ENCODE results near the gene TBC1D22A. TPM values are rescaled to one million over a fixed set of nuclear protein-coding genes. Genes with fewer than 3 reads are reported as not detected.

Gene TBC1D22A
- total and polyA plus RNA-seq, 8 donors = 12.0 to 17.6 (median 15.3) TPM

DNA sequence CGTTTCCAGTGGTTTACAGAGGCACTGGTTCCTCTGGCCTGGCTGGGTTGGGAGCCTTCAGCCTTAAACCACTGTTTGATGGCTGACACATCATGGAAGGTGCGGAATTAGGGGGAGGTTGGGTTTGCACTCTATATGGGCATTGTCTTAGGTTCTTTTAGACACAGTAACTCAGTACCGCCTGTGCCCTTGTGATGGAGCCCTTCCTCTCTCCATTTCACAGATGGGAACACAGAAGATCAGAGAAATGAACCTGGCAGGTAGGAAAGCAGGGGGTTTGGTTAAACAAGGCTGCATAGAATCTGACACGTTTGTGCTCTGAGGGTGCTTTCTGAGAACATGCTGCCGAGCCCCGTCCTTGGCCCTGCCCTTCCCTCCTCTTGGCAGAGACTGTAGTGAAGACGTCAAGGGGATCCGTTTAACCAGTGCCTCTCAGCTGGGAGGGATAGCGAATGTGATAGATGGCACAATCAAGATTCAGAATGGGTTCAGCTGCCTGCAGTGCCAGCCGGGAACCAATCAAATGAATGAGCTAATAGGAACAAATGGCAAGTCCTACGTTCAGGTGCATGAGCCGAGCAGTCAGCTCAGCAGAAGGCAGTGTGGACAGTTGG, 228.6 kb downstream of the TBC1D22A start:
- no peaks in the 10 kb centered on the region for H3K36me3 ChIP-seq
- FAIRE-seq = no peak
- H3K27ac ChIP-seq = no peak overlapping the region
- ATAC-seq = no peak
- WGBS, 2 donors = 67 to 72% methylated on average over 12 of the region's 12 CpGs
- intact Hi-C loops (cut with DNase I) = no loop called here
- no peak overlapping the region for H3K4me3 ChIP-seq
- H3K9me3 ChIP-seq = no peaks in the 10 kb centered on the region
- no peaks in the 10 kb centered on the region for H3K27me3 ChIP-seq
- no peak for DNase-seq
- peaks cover 13 to 28% (median 22%) of the 10 kb centered on the region in 3 donors for H3K4me1 ChIP-seq
- TF ChIP-seq, protein P1, sequence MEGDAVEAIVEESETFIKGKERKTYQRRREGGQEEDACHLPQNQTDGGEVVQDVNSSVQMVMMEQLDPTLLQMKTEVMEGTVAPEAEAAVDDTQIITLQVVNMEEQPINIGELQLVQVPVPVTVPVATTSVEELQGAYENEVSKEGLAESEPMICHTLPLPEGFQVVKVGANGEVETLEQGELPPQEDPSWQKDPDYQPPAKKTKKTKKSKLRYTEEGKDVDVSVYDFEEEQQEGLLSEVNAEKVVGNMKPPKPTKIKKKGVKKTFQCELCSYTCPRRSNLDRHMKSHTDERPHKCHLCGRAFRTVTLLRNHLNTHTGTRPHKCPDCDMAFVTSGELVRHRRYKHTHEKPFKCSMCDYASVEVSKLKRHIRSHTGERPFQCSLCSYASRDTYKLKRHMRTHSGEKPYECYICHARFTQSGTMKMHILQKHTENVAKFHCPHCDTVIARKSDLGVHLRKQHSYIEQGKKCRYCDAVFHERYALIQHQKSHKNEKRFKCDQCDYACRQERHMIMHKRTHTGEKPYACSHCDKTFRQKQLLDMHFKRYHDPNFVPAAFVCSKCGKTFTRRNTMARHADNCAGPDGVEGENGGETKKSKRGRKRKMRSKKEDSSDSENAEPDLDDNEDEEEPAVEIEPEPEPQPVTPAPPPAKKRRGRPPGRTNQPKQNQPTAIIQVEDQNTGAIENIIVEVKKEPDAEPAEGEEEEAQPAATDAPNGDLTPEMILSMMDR (IDR thresholded peaks at IDR 0.05) = no peak

DNA sequence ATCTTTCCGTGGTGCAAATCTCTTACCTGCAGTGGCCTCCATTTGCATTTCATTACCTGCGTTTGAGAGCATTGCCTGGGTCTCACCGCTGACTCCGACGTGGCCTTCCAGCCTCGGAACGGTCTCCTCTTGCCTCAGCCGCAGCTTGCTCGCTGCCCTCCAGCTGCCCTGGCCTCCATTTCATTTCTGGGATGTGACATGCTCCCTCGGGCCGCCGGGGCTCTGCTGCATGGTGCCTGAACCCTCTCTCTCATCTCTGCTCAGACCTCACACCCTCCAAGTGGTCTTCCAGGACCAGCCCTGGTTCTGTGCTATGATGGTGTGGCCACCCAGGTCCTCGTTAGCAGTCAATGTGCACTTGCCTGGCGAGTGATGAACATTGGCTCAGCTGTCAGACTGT, 229.2 kb downstream of the TBC1D22A start:
- Histone ChIP-seq H3K27me3 (no peaks in the 10 kb centered on the region), H3K36me3 (no peaks in the 10 kb centered on the region), H3K4me1 (peaks cover 13 to 30% (median 26%) of the 10 kb centered on the region in 3 donors), H3K9me3 (no peaks in the 10 kb centered on the region), H3K4me3 (no peak overlapping the region), H3K27ac (no peak overlapping the region)
- TF ChIP-seq, protein P1 (IDR thresholded peaks at IDR 0.05) = no peak
- FAIRE-seq (no peak), ATAC-seq (no peak), DNase-seq (no peak)
- WGBS, 2 donors = 91 to 92% methylated on average over 14 of the region's 14 CpGs
- intact Hi-C loops (cut with DNase I) = no loop called here

DNA sequence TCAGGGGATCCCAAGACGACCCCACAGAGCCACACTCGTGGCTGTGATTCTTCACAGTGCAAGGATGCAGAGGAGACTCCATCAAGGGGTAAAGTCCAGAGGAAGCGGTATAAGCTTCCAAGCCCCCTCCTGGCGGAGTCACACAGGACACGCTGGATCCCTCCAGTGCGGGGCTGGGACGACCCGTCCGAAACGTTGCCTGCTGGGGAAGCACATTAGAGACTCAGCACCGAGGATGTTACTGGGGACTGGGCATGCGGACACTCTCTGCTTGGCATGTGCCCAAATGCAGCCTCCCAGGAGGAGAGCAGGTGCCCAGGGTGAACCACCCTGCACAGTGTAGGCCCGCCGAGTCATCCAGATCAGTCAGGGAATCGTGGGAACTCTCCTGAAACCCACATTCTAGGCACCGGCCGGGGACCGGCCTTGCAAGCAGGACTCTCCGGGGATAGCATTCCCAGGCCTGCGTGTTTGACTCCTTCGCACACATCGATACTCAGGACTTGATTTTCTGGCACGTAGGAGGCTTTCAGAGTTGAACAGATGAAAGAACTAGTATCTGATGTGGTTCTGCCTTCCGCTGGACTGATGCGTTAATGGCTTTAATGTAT, 229.8 kb downstream of the TBC1D22A start:
- intact Hi-C loops (cut with DNase I) = no loop called here
- 85 to 88% methylated on average over 25 of the region's 25 CpGs for WGBS, 2 donors
- Histone ChIP-seq H3K27ac (no peak overlapping the region), H3K9me3 (no peaks in the 10 kb centered on the region), H3K4me3 (no peak overlapping the region), H3K36me3 (no peaks in the 10 kb centered on the region), H3K4me1 (peaks cover 18 to 34% (median 31%) of the 10 kb centered on the region in 3 donors), H3K27me3 (no peaks in the 10 kb centered on the region)
- no peak for ATAC-seq
- TF ChIP-seq, protein P1 (IDR thresholded peaks at IDR 0.05) = no peak
- no peak for FAIRE-seq
- DNase-seq = peak in 1 of 6 donors; percentile 58

DNA sequence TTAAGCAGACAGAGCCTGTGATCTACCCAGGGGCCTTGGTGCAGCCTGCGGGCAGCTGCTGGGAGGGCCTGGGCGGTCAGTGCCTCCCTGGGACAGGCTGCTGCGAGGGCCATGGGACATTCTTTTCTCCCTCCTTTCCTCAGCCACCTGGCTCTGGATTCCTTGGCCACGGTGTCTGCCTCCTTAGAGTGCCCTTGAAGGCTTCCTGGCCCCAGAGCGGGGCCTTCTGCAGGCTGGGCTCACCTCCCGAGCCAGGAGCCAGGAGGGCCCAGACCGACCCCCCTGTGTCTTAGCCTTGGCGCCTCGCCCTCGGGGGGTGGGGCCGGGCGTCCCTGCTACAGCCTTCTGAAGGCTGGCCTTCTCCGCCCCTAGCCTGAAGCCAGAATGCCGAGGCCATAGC, 231.2 kb downstream of the TBC1D22A start:
- peak; percentile 82 to 88 (median 86) for ATAC-seq
- DNase-seq = peak; percentile 77 to 93 (median 90)
- no peak overlapping the region for H3K4me3 ChIP-seq
- intact Hi-C loops (cut with DNase I) = no loop called here
- H3K27ac ChIP-seq = peak overlapping the region; percentile 29 to 75 (median 66)
- H3K4me1 ChIP-seq = peaks cover 21 to 35% (median 34%) of the 10 kb centered on the region in 3 donors
- WGBS, 2 donors = 15 to 23% methylated on average over 14 of the region's 14 CpGs
- TF ChIP-seq, protein P1 (IDR thresholded peaks at IDR 0.05) = no peak
- no peak for FAIRE-seq
- no peaks in the 10 kb centered on the region for H3K36me3 ChIP-seq
- H3K27me3 ChIP-seq = no peaks in the 10 kb centered on the region
- no peaks in the 10 kb centered on the region for H3K9me3 ChIP-seq

DNA sequence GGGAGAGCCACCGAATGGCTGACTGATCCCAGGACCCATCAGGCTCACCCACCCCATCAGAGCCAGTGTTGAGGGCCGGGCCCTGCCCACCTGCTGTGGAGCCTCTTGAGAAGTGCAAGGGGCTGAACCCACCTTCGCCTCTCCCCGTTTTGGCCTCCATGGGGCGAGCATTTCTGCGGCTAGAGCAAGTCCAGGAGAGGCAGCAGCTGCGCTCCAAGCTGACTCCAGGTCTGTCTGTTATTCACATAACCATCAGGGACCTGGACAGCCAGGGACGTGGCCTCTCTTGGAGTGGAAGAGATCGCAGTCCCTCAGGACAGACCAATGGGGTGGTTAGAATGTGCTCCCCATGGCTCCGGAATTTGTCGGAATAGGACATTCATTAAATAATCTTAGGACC, 231.8 kb downstream of the TBC1D22A start:
- FAIRE-seq (no peak), DNase-seq (no peak), ATAC-seq (no peak)
- TF ChIP-seq, protein P1 (IDR thresholded peaks at IDR 0.05) = no peak
- Histone ChIP-seq H3K9me3 (no peaks in the 10 kb centered on the region), H3K4me3 (no peak overlapping the region), H3K4me1 (peaks cover 21 to 35% (median 34%) of the 10 kb centered on the region in 3 donors), H3K27ac (peak overlapping the region; percentile 29 to 75 (median 66)), H3K27me3 (no peaks in the 10 kb centered on the region), H3K36me3 (no peaks in the 10 kb centered on the region)
- WGBS, 2 donors = 64 to 67% methylated on average over 11 of the region's 11 CpGs
- intact Hi-C loops (cut with DNase I) = no loop called here
